Activated naive CD4-positive, alpha-beta T cell treated with Interleukin-2 at 50 U/mL for 16 hours (primary cell): ENCODE results near the gene BICRA.
A peak's percentile ranks its signal among the peaks of the same experiment; 100 is the strongest.

Experiments
- DNase-seq: peaks from one replicate; pipeline ENCODE4 v3.0.0-alpha.2; 2020

BICRA gene

GRCh38 chr19:47601180-47601904 lies 7.6 kb upstream of the BICRA start:
- DNase-seq: no peak

- no peak for DNase-seq
These were observed 5.0 kb upstream of the BICRA start for GRCh38 chr19:47603706-47604565.

GRCh38 chr19:47607564-47608073 lies 1.3 kb upstream of the BICRA start:
- DNase-seq: no peak

GRCh38 chr19:47608074-47608918 lies 638 bp upstream of the BICRA start:
- peak; percentile 96 for DNase-seq

- DNase-seq: peak; percentile 51
These were observed 1.3 kb downstream of the BICRA start for GRCh38 chr19:47609906-47610894.

- no peak for DNase-seq
These were observed 2.0 kb downstream of the BICRA start for GRCh38 chr19:47610902-47611301.

GRCh38 chr19:47613165-47614020 lies 4.5 kb downstream of the BICRA start:
- DNase-seq: no peak

- DNase-seq: no peak
These were observed 5.0 kb downstream of the BICRA start for GRCh38 chr19:47614021-47614295.

GRCh38 chr19:47614559-47614958 lies 5.6 kb downstream of the BICRA start:
- DNase-seq: no peak

- DNase-seq: no peak
These were observed 6.3 kb downstream of the BICRA start for GRCh38 chr19:47615230-47615629.

- DNase-seq: no peak
These were observed 6.8 kb downstream of the BICRA start for GRCh38 chr19:47615714-47616113.

GRCh38 chr19:47618771-47619170 lies 9.8 kb downstream of the BICRA start:
- DNase-seq: no peak

- no peak for DNase-seq
These were observed 10.8 kb downstream of the BICRA start for GRCh38 chr19:47619763-47620162.

GRCh38 chr19:47623151-47623920 lies 14.4 kb downstream of the BICRA start:
- no peak for DNase-seq

GRCh38 chr19:47623921-47624391 lies 15.0 kb downstream of the BICRA start:
- DNase-seq: no peak

GRCh38 chr19:47625650-47626049 lies 16.7 kb downstream of the BICRA start:
- DNase-seq: no peak

- no peak for DNase-seq
These were observed 17.3 kb downstream of the BICRA start for GRCh38 chr19:47626238-47626637.

GRCh38 chr19:47628078-47628771 lies 19.3 kb downstream of the BICRA start:
- no peak for DNase-seq

GRCh38 chr19:47630594-47630993 lies 21.7 kb downstream of the BICRA start:
- DNase-seq: no peak
